ENCODE measurements around the gene PARD3.
"Not testable (repeated sequence)": the region's sequence is repeated elsewhere in the genome, so short reads cannot be mapped to it uniquely, and the experiment has no call there.

The PARD3 gene

DNA sequence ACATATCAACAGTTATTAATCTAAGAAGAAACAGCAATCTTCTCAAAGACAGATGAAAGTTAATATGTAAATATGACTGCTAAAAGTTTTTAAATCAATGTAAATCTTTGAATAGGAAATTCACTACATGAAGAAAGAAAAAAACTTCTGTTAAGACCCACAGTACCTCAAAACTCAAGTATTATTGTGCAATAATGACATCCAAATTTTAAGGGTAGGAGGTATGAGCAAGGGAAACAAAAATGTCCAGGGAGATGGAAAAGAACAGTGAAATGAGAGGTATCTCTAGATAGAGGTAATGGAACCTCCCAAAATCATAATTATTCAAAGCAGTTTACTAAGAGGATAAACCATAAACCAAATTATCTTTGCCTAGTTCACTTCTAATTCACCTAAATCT is 436.8 kb downstream of the PARD3 start:
- no peak for DNase-seq (ENCODE audit: low spot score)

DNA sequence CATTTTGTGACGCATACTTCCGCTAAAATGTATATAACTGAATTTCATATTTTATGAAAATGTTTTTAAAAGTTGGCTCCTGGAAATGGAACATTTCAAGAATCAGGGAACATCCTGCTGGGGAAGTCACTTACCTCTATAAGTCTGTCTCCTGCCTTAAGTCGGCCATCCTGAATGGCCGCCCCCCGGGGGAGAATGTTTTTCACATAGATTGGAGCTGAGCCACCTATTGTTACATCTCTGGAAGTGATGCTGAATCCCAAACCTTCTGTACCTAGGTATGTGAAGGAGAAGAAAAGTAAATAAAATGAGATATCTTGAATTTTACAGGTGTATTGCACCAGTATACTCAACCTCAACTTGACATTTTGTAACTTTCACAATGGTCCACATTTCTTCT is 437.3 kb downstream of the PARD3 start:
- no peak for DNase-seq (ENCODE audit: low spot score)

- DNase-seq (ENCODE audit: low spot score), result no peak
These were observed 440.6 kb downstream of the PARD3 start for GRCh38 chr10:34374356-34375045.

GRCh38 chr10:34373211-34373610 is 441.9 kb downstream of the PARD3 start:
- no peak for DNase-seq (ENCODE audit: low spot score)

DNA sequence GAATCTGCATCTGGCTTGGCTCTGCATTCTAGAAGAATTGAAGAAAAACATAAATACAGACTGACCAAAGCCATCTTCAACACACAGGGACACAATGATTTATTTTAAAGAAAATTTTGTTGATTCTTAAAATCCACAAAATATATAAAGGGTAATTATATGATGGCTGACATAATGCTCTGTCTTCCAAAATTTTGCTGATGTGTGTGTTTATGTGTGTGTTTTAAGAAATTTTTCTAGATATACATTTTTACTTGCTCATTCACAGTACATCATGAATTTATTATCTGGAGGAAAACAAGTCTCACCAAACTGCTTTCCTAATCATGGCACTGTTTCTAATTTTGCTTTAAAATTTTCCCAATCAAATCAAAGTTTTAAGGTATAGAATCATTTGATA is 442.6 kb downstream of the PARD3 start:
- no peak for DNase-seq (ENCODE audit: low spot score)

GRCh38 chr10:34370126-34370525 is 445.0 kb downstream of the PARD3 start:
- peak; percentile 16 for DNase-seq (ENCODE audit: low spot score)

GRCh38 chr10:34369120-34369519 is 446.0 kb downstream of the PARD3 start:
- no peak for DNase-seq (ENCODE audit: low spot score)

DNA sequence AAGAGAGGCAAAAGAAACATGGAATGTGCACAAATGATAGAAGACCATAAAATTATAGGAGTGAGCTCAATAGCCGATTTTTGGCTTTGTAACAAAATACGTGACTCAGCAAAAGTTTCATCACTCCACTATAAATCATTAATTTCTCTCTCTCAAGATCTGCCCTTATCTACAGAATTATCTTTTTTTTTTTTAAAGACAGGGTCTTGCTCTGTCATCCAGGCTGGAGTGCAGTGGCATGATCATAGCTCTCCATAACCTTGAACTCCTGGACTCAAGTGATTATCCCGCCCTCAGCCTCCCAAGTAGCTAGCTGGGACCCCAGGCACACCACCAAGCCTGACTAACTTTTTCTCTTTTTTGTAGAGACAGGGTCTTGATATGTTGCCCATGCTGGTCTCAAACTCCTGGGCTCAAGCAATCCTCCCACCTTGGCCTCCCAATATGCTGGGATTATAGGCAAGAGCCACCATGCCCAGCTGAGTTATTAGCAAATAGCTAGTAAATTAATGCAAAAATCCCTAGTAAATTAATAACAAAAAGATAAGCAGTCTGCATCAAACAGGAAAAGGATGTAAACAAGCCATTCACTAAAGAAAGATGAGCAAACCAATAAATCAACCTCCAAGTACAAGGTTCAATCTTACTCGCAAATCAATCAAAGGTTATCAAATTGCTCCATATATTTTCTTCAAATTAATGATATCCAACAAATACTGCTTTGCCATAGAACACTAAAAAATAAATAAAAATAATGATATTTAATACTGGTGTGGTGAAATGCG is 450.7 kb downstream of the PARD3 start:
- DNase-seq (ENCODE audit: low spot score), result no peak

- no peak for DNase-seq (ENCODE audit: low spot score)
These were observed 454.1 kb downstream of the PARD3 start for GRCh38 chr10:34360984-34361383.

DNA sequence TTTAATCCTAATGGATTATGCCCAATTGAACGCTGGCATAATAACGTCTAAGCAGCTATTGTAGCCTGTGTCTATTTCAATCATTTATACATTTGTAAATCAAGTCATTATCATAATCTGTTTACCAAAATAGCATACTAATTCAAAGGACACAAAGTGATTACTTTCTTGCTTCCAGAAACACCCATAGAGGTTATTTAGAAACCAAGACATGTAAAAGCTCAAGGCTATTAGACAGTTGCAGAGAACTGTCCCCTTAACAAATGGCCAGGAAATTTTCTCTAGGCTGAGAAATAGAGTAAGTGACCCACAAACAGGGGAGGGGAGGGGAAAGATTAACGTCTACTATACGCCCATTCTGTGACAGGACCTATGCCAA is 455.7 kb downstream of the PARD3 start:
- no peak for DNase-seq (ENCODE audit: low spot score)

GRCh38 chr10:34358729-34359434 is 456.2 kb downstream of the PARD3 start:
- DNase-seq (ENCODE audit: low spot score), result no peak

DNA sequence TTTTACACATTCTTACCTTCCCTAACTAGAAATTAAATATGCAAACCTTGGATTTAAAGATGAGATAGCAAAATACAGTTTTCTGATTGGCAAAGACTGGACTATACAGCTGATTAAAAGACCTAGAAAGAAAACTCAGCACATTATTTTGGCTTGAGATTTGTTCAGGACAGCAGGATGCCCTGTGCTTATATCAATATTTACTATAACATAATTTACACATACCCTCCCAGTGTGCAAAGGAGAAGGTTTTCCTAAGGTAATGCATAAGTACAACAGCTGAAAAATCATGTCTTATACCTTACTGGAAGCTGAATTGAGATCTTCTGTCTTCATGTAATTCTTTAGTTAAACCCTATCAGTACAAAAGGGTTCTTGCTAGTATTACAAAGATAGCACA is 458.6 kb downstream of the PARD3 start:
- no peak for DNase-seq (ENCODE audit: low spot score)

DNA sequence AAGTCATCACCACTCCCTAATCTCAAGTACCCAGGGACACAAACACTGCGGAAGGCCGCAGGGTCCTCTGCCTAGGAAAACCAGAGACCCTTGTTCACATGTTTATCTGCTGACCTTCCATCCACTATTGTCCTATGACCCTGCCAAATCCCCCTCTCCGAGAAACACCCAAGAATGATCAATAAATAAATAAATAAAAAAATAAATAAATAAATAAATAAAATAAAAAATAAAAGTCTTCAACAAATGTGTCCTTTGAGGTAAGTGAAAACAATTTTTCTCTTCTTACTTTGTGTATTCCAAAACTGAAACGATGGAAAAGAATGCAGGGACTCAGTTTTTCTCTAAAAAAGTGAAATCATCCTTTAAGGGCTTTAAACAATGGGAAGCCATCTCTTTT is 461.6 kb downstream of the PARD3 start:
- not testable (repeated sequence) for DNase-seq (ENCODE audit: low spot score)

DNA sequence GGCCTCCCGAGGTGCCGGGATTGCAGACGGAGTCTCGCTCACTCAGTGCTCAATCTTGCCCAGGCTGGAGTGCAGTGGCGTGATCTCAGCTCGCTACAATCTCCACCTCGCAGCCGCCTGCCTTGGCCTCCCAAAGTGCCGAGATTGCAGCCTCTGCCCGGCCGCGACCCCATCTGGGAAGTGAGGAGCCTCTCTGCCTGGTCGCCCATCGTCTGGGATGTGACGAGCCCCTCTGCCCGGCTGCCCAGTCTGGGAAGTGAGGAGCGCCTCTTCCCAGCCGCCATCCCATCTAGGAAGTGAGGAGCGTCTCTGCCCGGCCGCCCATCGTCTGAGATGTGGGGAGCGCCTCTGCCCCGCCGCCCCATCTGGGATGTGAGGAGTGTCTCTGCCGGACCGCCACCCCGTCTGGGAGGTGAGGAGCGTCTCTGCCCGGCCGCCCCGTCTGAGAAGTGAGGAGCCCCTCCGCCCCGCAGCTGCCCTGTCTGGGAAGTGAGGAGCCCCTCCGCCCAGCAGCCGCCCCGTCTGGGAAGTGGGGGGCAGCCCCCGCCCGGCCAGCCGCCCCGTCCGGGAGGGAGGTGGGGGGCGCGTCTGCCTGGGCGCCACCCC is 462.4 kb downstream of the PARD3 start:
- DNase-seq (ENCODE audit: low spot score), result not testable (repeated sequence)

- no peak for DNase-seq (ENCODE audit: low spot score)
These were observed 463.9 kb downstream of the PARD3 start for GRCh38 chr10:34351161-34351560.

DNA sequence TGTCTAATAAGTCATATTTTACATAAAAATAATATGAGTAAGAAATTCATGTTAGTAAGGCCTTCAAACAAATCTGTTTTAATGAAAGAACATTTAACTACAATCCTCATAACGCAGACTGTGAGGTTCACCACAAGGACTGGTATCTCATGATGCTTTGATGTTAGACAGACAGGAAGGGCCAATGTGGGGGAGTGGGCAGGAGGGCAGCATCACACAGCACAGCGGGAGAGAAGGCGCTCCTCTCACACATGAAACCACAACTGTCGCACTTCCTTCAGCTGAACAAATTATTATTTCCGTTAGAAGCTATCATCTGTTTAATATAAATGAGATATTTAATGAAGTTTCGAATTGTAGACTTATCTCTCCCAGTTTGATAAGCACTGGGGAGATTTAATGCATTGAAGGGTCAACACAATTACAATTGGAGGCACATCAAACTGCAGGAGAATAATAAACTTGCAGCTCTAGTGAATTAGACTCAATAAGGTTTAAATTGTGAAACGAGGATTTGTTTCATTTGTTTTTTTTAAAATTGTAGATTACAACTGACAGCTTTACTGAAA is 466.1 kb downstream of the PARD3 start:
- DNase-seq (ENCODE audit: low spot score), result no peak

DNA sequence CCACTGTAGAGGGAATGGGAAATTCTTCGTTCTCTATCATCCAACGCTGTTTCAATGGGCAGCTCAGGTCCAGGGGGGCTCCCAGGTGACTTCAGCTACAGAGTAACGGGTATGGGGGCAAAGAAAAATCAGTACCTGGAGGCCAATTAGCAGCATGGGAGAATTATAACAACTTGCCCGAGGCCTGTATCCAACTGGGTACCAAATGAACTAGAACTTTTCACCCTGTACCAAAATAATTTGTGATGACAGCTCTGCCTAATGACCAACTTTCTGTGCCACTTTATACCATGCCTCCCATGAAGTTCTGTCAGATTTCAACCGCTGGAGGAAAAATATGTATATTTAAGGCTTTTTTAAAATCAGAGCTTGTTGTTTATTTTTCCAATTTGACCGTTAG is 467.1 kb downstream of the PARD3 start:
- no peak for DNase-seq (ENCODE audit: low spot score)

- DNase-seq (ENCODE audit: low spot score), result no peak
These were observed 468.0 kb downstream of the PARD3 start for GRCh38 chr10:34347131-34347530.

DNA sequence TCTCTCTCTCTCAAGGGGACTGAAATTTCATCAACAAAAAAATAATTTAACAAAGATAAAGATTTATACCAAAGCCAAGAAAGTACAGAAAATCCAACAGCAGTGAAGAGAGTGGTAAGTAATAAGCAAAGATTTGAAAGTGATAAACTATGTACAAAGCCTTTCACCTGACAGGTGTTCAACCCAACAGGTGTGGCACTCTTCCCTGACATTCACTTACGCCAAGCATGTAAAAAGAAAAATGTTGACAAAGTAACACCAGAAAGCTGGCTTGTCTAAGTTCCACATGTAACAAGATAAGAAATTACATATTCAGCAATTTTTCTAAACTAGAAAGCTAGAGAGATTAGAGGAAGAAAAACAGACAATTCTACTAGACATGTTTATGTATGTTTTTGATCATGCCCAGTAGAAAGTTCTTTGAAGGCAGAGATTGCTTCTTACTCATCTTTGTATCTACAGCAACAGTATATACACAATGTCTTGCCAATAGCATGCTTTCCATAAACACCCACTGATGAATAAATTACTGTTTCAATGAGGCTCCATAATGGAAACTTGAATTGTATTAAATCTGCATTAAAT is 468.5 kb downstream of the PARD3 start:
- DNase-seq (ENCODE audit: low spot score), result no peak

DNA sequence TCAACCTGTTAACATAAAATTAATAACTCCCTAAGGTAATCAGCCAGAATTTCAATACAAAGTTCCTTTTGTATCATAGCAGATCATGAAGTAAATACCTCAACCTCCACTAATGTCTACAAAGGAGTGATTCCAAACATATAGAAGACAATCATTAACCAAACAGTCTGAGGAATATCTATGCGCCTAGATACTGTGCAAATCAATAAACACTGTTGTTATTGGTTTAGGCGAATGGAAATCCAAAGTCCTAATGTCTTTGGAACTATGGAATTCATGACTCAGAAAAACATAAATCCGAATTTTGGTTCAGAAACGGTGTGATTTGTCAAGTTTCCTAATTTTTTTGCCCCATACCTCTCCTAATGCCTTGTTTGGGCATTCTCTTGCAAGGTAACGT is 469.7 kb downstream of the PARD3 start:
- no peak for DNase-seq (ENCODE audit: low spot score)

- DNase-seq (ENCODE audit: low spot score), result no peak
These were observed 471.3 kb downstream of the PARD3 start for GRCh38 chr10:34343764-34344163.

- DNase-seq (ENCODE audit: low spot score), result no peak
These were observed 473.6 kb downstream of the PARD3 start for GRCh38 chr10:34341473-34341872.

Measured in SW480 (cell line).